Astrocyte (in vitro differentiated cells and primary cell): Measurements from ENCODE around the gene APOBEC4.

Experiments
- EZH2 ChIP-seq: IDR thresholded peaks from 2 replicates; pipeline ENCODE4 v1.6.1; 2012; ENCODE audit warnings: mild to moderate bottlenecking, low read length, inconsistent platforms; ENCODE audit not compliant: insufficient read depth
- TF ChIP-seq, protein P1 (sequence below): IDR thresholded peaks from 2 replicates; pipeline ENCODE4 v1.5.1; 2011; ENCODE audit warnings: low read depth, mild to moderate bottlenecking, inconsistent platforms, low read length, moderate library complexity; ENCODE audit not compliant: insufficient read depth

DNA sequence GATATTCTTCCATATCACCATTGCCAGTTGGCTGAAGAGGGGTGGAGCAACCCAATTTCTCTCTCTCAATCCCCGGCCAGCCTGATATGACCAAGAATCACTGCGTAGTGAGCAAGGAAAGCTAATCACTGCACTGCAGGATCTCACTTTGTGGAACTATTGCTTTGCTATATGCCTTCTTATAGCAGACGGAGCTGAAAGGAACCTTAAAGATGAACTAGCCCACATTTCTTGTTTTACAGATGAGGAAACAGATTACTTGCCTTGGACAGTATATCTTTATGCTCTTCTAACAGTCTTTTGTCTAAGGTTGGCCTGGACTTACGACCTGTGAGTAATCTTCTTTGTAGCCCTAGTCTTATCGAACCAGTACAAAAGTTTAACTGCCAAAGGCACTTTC lies 7.6 kb downstream of the APOBEC4 start:
- TF ChIP-seq, protein P1, sequence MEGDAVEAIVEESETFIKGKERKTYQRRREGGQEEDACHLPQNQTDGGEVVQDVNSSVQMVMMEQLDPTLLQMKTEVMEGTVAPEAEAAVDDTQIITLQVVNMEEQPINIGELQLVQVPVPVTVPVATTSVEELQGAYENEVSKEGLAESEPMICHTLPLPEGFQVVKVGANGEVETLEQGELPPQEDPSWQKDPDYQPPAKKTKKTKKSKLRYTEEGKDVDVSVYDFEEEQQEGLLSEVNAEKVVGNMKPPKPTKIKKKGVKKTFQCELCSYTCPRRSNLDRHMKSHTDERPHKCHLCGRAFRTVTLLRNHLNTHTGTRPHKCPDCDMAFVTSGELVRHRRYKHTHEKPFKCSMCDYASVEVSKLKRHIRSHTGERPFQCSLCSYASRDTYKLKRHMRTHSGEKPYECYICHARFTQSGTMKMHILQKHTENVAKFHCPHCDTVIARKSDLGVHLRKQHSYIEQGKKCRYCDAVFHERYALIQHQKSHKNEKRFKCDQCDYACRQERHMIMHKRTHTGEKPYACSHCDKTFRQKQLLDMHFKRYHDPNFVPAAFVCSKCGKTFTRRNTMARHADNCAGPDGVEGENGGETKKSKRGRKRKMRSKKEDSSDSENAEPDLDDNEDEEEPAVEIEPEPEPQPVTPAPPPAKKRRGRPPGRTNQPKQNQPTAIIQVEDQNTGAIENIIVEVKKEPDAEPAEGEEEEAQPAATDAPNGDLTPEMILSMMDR = no peak
- no peak for TF ChIP-seq EZH2
